Fibroblast of lung (primary cell): Measurements from ENCODE around the gene DTX1. TPM values are rescaled to one million over a fixed set of nuclear protein-coding genes. Genes with fewer than 3 reads are reported as not detected.

Experiments
- DNase-seq, 2 donors: peaks; one replicate each; pipeline versions ENCODE4 v3.0.0 to v3.0.0-alpha.2; 2010; ENCODE audit warnings: low read depth in 2 of 2
- H2AFZ ChIP-seq: 2 replicates; pipeline ENCODE4 v1.5.1; 2012; ENCODE audit warnings: low read length, control low read depth, inconsistent platforms
- H3K27ac ChIP-seq: 2 replicates; pipeline ENCODE4 v1.5.1; 2011; ENCODE audit warnings: low read length, control low read depth; ENCODE audit not compliant: insufficient read depth
- H3K27me3 ChIP-seq: 2 replicates; pipeline ENCODE4 v1.5.1; 2011; ENCODE audit warnings: mild to moderate bottlenecking, low read length; ENCODE audit not compliant: control insufficient read depth, insufficient read depth
- H3K36me3 ChIP-seq: 2 replicates; pipeline ENCODE4 v1.5.1; 2011; ENCODE audit warnings: low read length; ENCODE audit not compliant: control insufficient read depth, insufficient read depth
- H3K4me1 ChIP-seq: 2 replicates; pipeline ENCODE4 v1.5.1; 2011; ENCODE audit warnings: low read length; ENCODE audit not compliant: control insufficient read depth, insufficient read depth; ENCODE audit errors: extremely low read depth
- H3K4me2 ChIP-seq: 2 replicates; pipeline ENCODE4 v1.5.1; 2011; ENCODE audit warnings: low read length, control low read depth; ENCODE audit not compliant: insufficient read depth; ENCODE audit errors: extremely low read depth
- H3K4me3 ChIP-seq, 4 experiments: fragments of 200-600 bp in 1 of 4; sonication (generic) in 1 of 4; replicated peaks in 1 of 4; 2 replicates each; pipeline ENCODE4 v1.5.1; 2011 to 2016; ENCODE audit warnings: low read length in 4 of 4, low read depth in 3 of 4, mild to moderate bottlenecking in 3 of 4, control low read depth in 2 of 4, inconsistent platforms in 1 of 4, mixed read lengths in 1 of 4; ENCODE audit not compliant: insufficient read depth in 1 of 4; ENCODE audit errors: control extremely low read depth in 1 of 4
- H3K79me2 ChIP-seq: 2 replicates; pipeline ENCODE4 v1.5.1; 2012; ENCODE audit warnings: mild to moderate bottlenecking, low read length, inconsistent platforms; ENCODE audit not compliant: control insufficient read depth, insufficient read depth
- H3K9ac ChIP-seq: 2 replicates; pipeline ENCODE4 v1.5.1; 2011; ENCODE audit warnings: mild to moderate bottlenecking, low read length, control low read depth; ENCODE audit not compliant: insufficient read depth
- H3K9me3 ChIP-seq: 2 replicates; pipeline ENCODE4 v1.5.1; 2012; ENCODE audit warnings: low read depth, low read length; ENCODE audit not compliant: control insufficient read depth, insufficient read depth
- H4K20me1 ChIP-seq: 2 replicates; pipeline ENCODE4 v1.5.1; 2011; ENCODE audit warnings: low read length; ENCODE audit not compliant: control insufficient read depth, insufficient read depth; ENCODE audit errors: extremely low read depth
- EZH2 ChIP-seq: IDR thresholded peaks from 2 replicates; pipeline ENCODE4 v1.5.1; 2012; ENCODE audit warnings: low read length, control low read depth, mild to moderate bottlenecking; ENCODE audit errors: missing control alignments
- polyA plus RNA-seq, 2 donors: library from polyadenylated mRNA; depleted of rRNA in 1 of 2; stranded (reverse) in 1 of 2; unstranded in 1 of 2; fragments of >200 nt; gene quantifications; 2 replicates each; pipeline ENCODE4 v1.2.1, GENCODE V29; 2011 to 2012; ENCODE audit warnings: missing spikeins in 1 of 2
- total RNA-seq: library from RNA; depleted of rRNA; stranded (reverse); fragments of >200 nt; gene quantifications from 2 replicates; pipeline ENCODE4 v1.2.1, GENCODE V29; 2014
- TF ChIP-seq, protein P1 (sequence below), 2 donors: IDR thresholded peaks in 1 of 2; conservative IDR thresholded peaks in 1 of 2; 1 replicate in 1 of 2; 2 replicates in 1 of 2; pipeline ENCODE4 v1.5.1; 2011 to 2012; ENCODE audit warnings: low read length in 2 of 2, control low read depth in 1 of 2, inconsistent platforms in 1 of 2, low read depth in 1 of 2, mild to moderate bottlenecking in 1 of 2

DTX1 gene
- total and polyA plus RNA-seq, 2 donors (not counting 1 experiment from before 2014, with no cell fraction given), result not detected

GRCh38 chr12:113048716-113049127 is 7.8 kb upstream of the DTX1 start:
- no peaks in the 10 kb centered on the region for H3K9me3 ChIP-seq
- H3K79me2 ChIP-seq, result no peaks in the 10 kb centered on the region
- H3K27ac ChIP-seq, result no peak overlapping the region
- H3K36me3 ChIP-seq, result no peaks in the 10 kb centered on the region
- H3K4me2 ChIP-seq, result no peak overlapping the region
- H3K27me3 ChIP-seq, result no peaks in the 10 kb centered on the region
- H3K4me1 ChIP-seq, result no peaks in the 10 kb centered on the region
- H4K20me1 ChIP-seq, result no peaks in the 10 kb centered on the region
- H2AFZ ChIP-seq, result no peak overlapping the region
- DNase-seq, result peak; percentile 37 to 71
- TF ChIP-seq, protein P1, sequence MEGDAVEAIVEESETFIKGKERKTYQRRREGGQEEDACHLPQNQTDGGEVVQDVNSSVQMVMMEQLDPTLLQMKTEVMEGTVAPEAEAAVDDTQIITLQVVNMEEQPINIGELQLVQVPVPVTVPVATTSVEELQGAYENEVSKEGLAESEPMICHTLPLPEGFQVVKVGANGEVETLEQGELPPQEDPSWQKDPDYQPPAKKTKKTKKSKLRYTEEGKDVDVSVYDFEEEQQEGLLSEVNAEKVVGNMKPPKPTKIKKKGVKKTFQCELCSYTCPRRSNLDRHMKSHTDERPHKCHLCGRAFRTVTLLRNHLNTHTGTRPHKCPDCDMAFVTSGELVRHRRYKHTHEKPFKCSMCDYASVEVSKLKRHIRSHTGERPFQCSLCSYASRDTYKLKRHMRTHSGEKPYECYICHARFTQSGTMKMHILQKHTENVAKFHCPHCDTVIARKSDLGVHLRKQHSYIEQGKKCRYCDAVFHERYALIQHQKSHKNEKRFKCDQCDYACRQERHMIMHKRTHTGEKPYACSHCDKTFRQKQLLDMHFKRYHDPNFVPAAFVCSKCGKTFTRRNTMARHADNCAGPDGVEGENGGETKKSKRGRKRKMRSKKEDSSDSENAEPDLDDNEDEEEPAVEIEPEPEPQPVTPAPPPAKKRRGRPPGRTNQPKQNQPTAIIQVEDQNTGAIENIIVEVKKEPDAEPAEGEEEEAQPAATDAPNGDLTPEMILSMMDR (conservative IDR thresholded peaks at IDR 0.05 in 1 of 2, IDR thresholded peaks at IDR 0.05 in 1 of 2; ENCODE audit: low read depth in 1 of 2, low read length in 2 of 2), result peak; percentile 79 to 87
- TF ChIP-seq EZH2, result no peak
- H3K9ac ChIP-seq, result no peak overlapping the region
- H3K4me3 ChIP-seq, result no peak overlapping the region

- Histone ChIP-seq H4K20me1 (no peaks in the 10 kb centered on the region), H3K4me2 (no peak overlapping the region), H3K79me2 (no peaks in the 10 kb centered on the region), H3K4me1 (no peaks in the 10 kb centered on the region), H3K4me3 (no peak overlapping the region), H2AFZ (no peak overlapping the region), H3K9ac (no peak overlapping the region), H3K27ac (no peak overlapping the region), H3K9me3 (no peaks in the 10 kb centered on the region), H3K27me3 (peaks cover 3% of the 10 kb centered on the region), H3K36me3 (no peaks in the 10 kb centered on the region)
- no peak for TF ChIP-seq EZH2
- TF ChIP-seq, protein P1 (conservative IDR thresholded peaks at IDR 0.05 in 1 of 2, IDR thresholded peaks at IDR 0.05 in 1 of 2; ENCODE audit: low read depth in 1 of 2, low read length in 2 of 2), result peak in 1 of 2 donors; percentile 18
- no peak for DNase-seq
These were observed 6.4 kb upstream of the DTX1 start for GRCh38 chr12:113049976-113050742.

DNA sequence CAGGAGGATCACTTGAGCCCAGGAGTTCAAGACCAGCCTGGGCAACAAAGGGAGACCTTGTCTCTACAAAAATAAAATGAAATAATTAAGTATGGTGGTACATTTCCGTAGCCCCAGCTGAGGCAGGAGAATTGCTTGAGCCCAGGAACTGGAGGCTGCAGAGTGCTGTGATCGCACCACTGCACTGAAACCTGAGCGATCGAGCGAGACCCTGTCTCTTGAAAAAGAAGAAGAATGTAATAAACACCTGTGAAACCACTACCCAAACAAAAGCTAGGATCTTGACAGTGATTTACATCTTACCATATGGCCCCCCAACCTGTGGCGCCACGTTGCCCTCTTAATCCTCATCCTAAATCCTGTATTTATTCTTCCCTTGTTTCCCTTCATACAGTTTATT is 5.7 kb upstream of the DTX1 start:
- no peaks in the 10 kb centered on the region for H3K79me2 ChIP-seq
- H4K20me1 ChIP-seq, result no peaks in the 10 kb centered on the region
- H3K36me3 ChIP-seq, result no peaks in the 10 kb centered on the region
- H3K9ac ChIP-seq, result no peak overlapping the region
- TF ChIP-seq, protein P1 (conservative IDR thresholded peaks at IDR 0.05 in 1 of 2, IDR thresholded peaks at IDR 0.05 in 1 of 2; ENCODE audit: low read depth in 1 of 2, low read length in 2 of 2), result no peak
- no peak for TF ChIP-seq EZH2
- H3K9me3 ChIP-seq, result no peaks in the 10 kb centered on the region
- no peaks in the 10 kb centered on the region for H3K4me1 ChIP-seq
- H3K27ac ChIP-seq, result no peak overlapping the region
- no peak overlapping the region for H3K4me2 ChIP-seq
- no peak overlapping the region for H3K4me3 ChIP-seq
- no peak overlapping the region for H2AFZ ChIP-seq
- no peak for DNase-seq
- peaks cover 7% of the 10 kb centered on the region for H3K27me3 ChIP-seq
